Measurements from ENCODE around the gene GDF15. TPM values are rescaled to one million over a fixed set of nuclear protein-coding genes. Genes with fewer than 3 reads are reported as not detected.
"Not testable (repeated sequence)": the region's sequence is repeated elsewhere in the genome, so short reads cannot be mapped to it uniquely, and the experiment has no call there.

GDF15 gene
- polyA plus RNA-seq, 2 donors = 0.24 to 2.8 TPM

- no peak overlapping the region for H3K27ac ChIP-seq (ENCODE audit: low read depth in 2 of 2, low read length in 1 of 2)
- H3K4me3 ChIP-seq (ENCODE audit: low read depth in 1 of 2, low read length in 2 of 2) = no peak overlapping the region
- H3K9me3 ChIP-seq (ENCODE audit: control insufficient read depth in 2 of 2, insufficient read depth in 1 of 2, low read depth in 1 of 2, low read length in 1 of 2) = no peaks in the 10 kb centered on the region
- H3K36me3 ChIP-seq (ENCODE audit: control insufficient read depth in 2 of 2, insufficient read depth in 2 of 2, low read length in 1 of 2) = no peaks in the 10 kb centered on the region
- WGBS, 2 donors = 46 to 58% methylated on average over 8 of the region's 8 CpGs
- no peaks in the 10 kb centered on the region for H3K27me3 ChIP-seq (ENCODE audit: control insufficient read depth in 1 of 2, insufficient read depth in 2 of 2, low read length in 2 of 2)
- H3K4me1 ChIP-seq (ENCODE audit: control insufficient read depth in 2 of 2, insufficient read depth in 2 of 2, low read length in 1 of 2) = no peaks in the 10 kb centered on the region
Observed at GRCh38 chr19:18346091-18346490, 39.9 kb upstream of the GDF15 start.

GRCh38 chr19:18348171-18348570 lies 37.8 kb upstream of the GDF15 start:
- Histone ChIP-seq H3K4me3 (ENCODE audit: low read depth in 1 of 2, low read length in 2 of 2) (no peak overlapping the region), H3K36me3 (ENCODE audit: control insufficient read depth in 2 of 2, insufficient read depth in 2 of 2, low read length in 1 of 2) (no peaks in the 10 kb centered on the region), H3K27ac (ENCODE audit: low read depth in 2 of 2, low read length in 1 of 2) (no peak overlapping the region), H3K27me3 (ENCODE audit: control insufficient read depth in 1 of 2, insufficient read depth in 2 of 2, low read length in 2 of 2) (no peaks in the 10 kb centered on the region), H3K9me3 (ENCODE audit: control insufficient read depth in 2 of 2, insufficient read depth in 1 of 2, low read depth in 1 of 2, low read length in 1 of 2) (no peaks in the 10 kb centered on the region), H3K4me1 (ENCODE audit: control insufficient read depth in 2 of 2, insufficient read depth in 2 of 2, low read length in 1 of 2) (no peaks in the 10 kb centered on the region)
- WGBS, 2 donors = 92 to 94% methylated on average over 17 of the region's 17 CpGs

- not testable (repeated sequence) for H3K36me3 ChIP-seq (ENCODE audit: control insufficient read depth in 2 of 2, insufficient read depth in 2 of 2, low read length in 1 of 2); H3K27me3 ChIP-seq (ENCODE audit: control insufficient read depth in 1 of 2, insufficient read depth in 2 of 2, low read length in 2 of 2); H3K27ac ChIP-seq (ENCODE audit: low read depth in 2 of 2, low read length in 1 of 2); H3K4me3 ChIP-seq (ENCODE audit: low read depth in 1 of 2, low read length in 2 of 2); H3K9me3 ChIP-seq (ENCODE audit: control insufficient read depth in 2 of 2, insufficient read depth in 1 of 2, low read depth in 1 of 2, low read length in 1 of 2); H3K4me1 ChIP-seq (ENCODE audit: control insufficient read depth in 2 of 2, insufficient read depth in 2 of 2, low read length in 1 of 2)
- WGBS, 2 donors = 90% methylated on average over 6 of the region's 6 CpGs
Observed at GRCh38 chr19:18348818-18349339, 37.1 kb upstream of the GDF15 start.

GRCh38 chr19:18349524-18350128 lies 36.3 kb upstream of the GDF15 start:
- 47 to 49% methylated on average over 12 of the region's 12 CpGs for WGBS, 2 donors
- H3K27ac ChIP-seq (ENCODE audit: low read depth in 2 of 2, low read length in 1 of 2) = no peak overlapping the region
- no peaks in the 10 kb centered on the region for H3K36me3 ChIP-seq (ENCODE audit: control insufficient read depth in 2 of 2, insufficient read depth in 2 of 2, low read length in 1 of 2)

GRCh38 chr19:18350490-18350889 lies 35.5 kb upstream of the GDF15 start:
- WGBS, 2 donors = 85 to 88% methylated on average over 9 of the region's 9 CpGs
- Histone ChIP-seq H3K4me3 (ENCODE audit: low read depth in 1 of 2, low read length in 2 of 2) (no peak overlapping the region), H3K9me3 (ENCODE audit: control insufficient read depth in 2 of 2, insufficient read depth in 1 of 2, low read depth in 1 of 2, low read length in 1 of 2) (no peaks in the 10 kb centered on the region), H3K36me3 (ENCODE audit: control insufficient read depth in 2 of 2, insufficient read depth in 2 of 2, low read length in 1 of 2) (no peaks in the 10 kb centered on the region), H3K27me3 (ENCODE audit: control insufficient read depth in 1 of 2, insufficient read depth in 2 of 2, low read length in 2 of 2) (no peaks in the 10 kb centered on the region), H3K4me1 (ENCODE audit: control insufficient read depth in 2 of 2, insufficient read depth in 2 of 2, low read length in 1 of 2) (no peaks in the 10 kb centered on the region), H3K27ac (ENCODE audit: low read depth in 2 of 2, low read length in 1 of 2) (no peak overlapping the region)

More at GRCh38 chr19:18349524-18350128, 36.3 kb upstream of the GDF15 start:
- H3K27me3 ChIP-seq (ENCODE audit: control insufficient read depth in 1 of 2, insufficient read depth in 2 of 2, low read length in 2 of 2) = no peaks in the 10 kb centered on the region
- no peak overlapping the region for H3K4me3 ChIP-seq (ENCODE audit: low read depth in 1 of 2, low read length in 2 of 2)
- no peaks in the 10 kb centered on the region for H3K4me1 ChIP-seq (ENCODE audit: control insufficient read depth in 2 of 2, insufficient read depth in 2 of 2, low read length in 1 of 2)
- no peaks in the 10 kb centered on the region for H3K9me3 ChIP-seq (ENCODE audit: control insufficient read depth in 2 of 2, insufficient read depth in 1 of 2, low read depth in 1 of 2, low read length in 1 of 2)

GRCh38 chr19:18351544-18351943 lies 34.4 kb upstream of the GDF15 start:
- H3K27ac ChIP-seq (ENCODE audit: low read depth in 2 of 2, low read length in 1 of 2) = no peak overlapping the region
- no peaks in the 10 kb centered on the region for H3K4me1 ChIP-seq (ENCODE audit: control insufficient read depth in 2 of 2, insufficient read depth in 2 of 2, low read length in 1 of 2)
- 94% methylated on average over 7 of the region's 7 CpGs for WGBS, 2 donors

GRCh38 chr19:18353378-18354005 lies 32.5 kb upstream of the GDF15 start:
- no peaks in the 10 kb centered on the region for H3K27me3 ChIP-seq (ENCODE audit: control insufficient read depth in 1 of 2, insufficient read depth in 2 of 2, low read length in 2 of 2)
- H3K4me3 ChIP-seq (ENCODE audit: low read depth in 1 of 2, low read length in 2 of 2) = no peak overlapping the region
- WGBS, 2 donors = 91 to 95% methylated on average over 8 of the region's 8 CpGs
- no peaks in the 10 kb centered on the region for H3K4me1 ChIP-seq (ENCODE audit: control insufficient read depth in 2 of 2, insufficient read depth in 2 of 2, low read length in 1 of 2)
- no peak overlapping the region for H3K27ac ChIP-seq (ENCODE audit: low read depth in 2 of 2, low read length in 1 of 2)
- peaks cover 0 to 4% of the 10 kb centered on the region in 2 donors for H3K9me3 ChIP-seq (ENCODE audit: control insufficient read depth in 2 of 2, insufficient read depth in 1 of 2, low read depth in 1 of 2, low read length in 1 of 2)
- H3K36me3 ChIP-seq (ENCODE audit: control insufficient read depth in 2 of 2, insufficient read depth in 2 of 2, low read length in 1 of 2) = peaks cover 2 to 4% of the 10 kb centered on the region in 2 donors

More at GRCh38 chr19:18351544-18351943, 34.4 kb upstream of the GDF15 start:
- Histone ChIP-seq H3K9me3 (ENCODE audit: control insufficient read depth in 2 of 2, insufficient read depth in 1 of 2, low read depth in 1 of 2, low read length in 1 of 2) (no peaks in the 10 kb centered on the region), H3K27me3 (ENCODE audit: control insufficient read depth in 1 of 2, insufficient read depth in 2 of 2, low read length in 2 of 2) (no peaks in the 10 kb centered on the region), H3K36me3 (ENCODE audit: control insufficient read depth in 2 of 2, insufficient read depth in 2 of 2, low read length in 1 of 2) (peaks cover 0 to under 1% of the 10 kb centered on the region in 2 donors), H3K4me3 (ENCODE audit: low read depth in 1 of 2, low read length in 2 of 2) (no peak overlapping the region)

GRCh38 chr19:18354743-18355142 lies 31.2 kb upstream of the GDF15 start:
- not testable (repeated sequence) for H3K4me1 ChIP-seq (ENCODE audit: control insufficient read depth in 2 of 2, insufficient read depth in 2 of 2, low read length in 1 of 2); H3K27ac ChIP-seq (ENCODE audit: low read depth in 2 of 2, low read length in 1 of 2); H3K36me3 ChIP-seq (ENCODE audit: control insufficient read depth in 2 of 2, insufficient read depth in 2 of 2, low read length in 1 of 2); H3K9me3 ChIP-seq (ENCODE audit: control insufficient read depth in 2 of 2, insufficient read depth in 1 of 2, low read depth in 1 of 2, low read length in 1 of 2); H3K4me3 ChIP-seq (ENCODE audit: low read depth in 1 of 2, low read length in 2 of 2); H3K27me3 ChIP-seq (ENCODE audit: control insufficient read depth in 1 of 2, insufficient read depth in 2 of 2, low read length in 2 of 2)
- 96% methylated on average over 6 to 7 of the region's 7 CpGs for WGBS, 2 donors

GRCh38 chr19:18357041-18357440 lies 28.9 kb upstream of the GDF15 start:
- peaks cover 4 to 5% of the 10 kb centered on the region in 2 donors for H3K36me3 ChIP-seq (ENCODE audit: control insufficient read depth in 2 of 2, insufficient read depth in 2 of 2, low read length in 1 of 2)
- 93% methylated on average over 3 of the region's 3 CpGs for WGBS, 2 donors
- no peak overlapping the region for H3K27ac ChIP-seq (ENCODE audit: low read depth in 2 of 2, low read length in 1 of 2)
- H3K27me3 ChIP-seq (ENCODE audit: control insufficient read depth in 1 of 2, insufficient read depth in 2 of 2, low read length in 2 of 2) = no peaks in the 10 kb centered on the region
- no peaks in the 10 kb centered on the region for H3K4me1 ChIP-seq (ENCODE audit: control insufficient read depth in 2 of 2, insufficient read depth in 2 of 2, low read length in 1 of 2)
- H3K9me3 ChIP-seq (ENCODE audit: control insufficient read depth in 2 of 2, insufficient read depth in 1 of 2, low read depth in 1 of 2, low read length in 1 of 2) = peaks cover 0 to 4% of the 10 kb centered on the region in 2 donors
- no peak overlapping the region for H3K4me3 ChIP-seq (ENCODE audit: low read depth in 1 of 2, low read length in 2 of 2)

- WGBS, 2 donors = 94 to 95% methylated on average over 8 of the region's 8 CpGs
- Histone ChIP-seq H3K9me3 (ENCODE audit: control insufficient read depth in 2 of 2, insufficient read depth in 1 of 2, low read depth in 1 of 2, low read length in 1 of 2) (peaks cover 0 to 4% of the 10 kb centered on the region in 2 donors), H3K4me3 (ENCODE audit: low read depth in 1 of 2, low read length in 2 of 2) (no peak overlapping the region), H3K4me1 (ENCODE audit: control insufficient read depth in 2 of 2, insufficient read depth in 2 of 2, low read length in 1 of 2) (peaks cover 0 to 3% of the 10 kb centered on the region in 2 donors), H3K27me3 (ENCODE audit: control insufficient read depth in 1 of 2, insufficient read depth in 2 of 2, low read length in 2 of 2) (no peaks in the 10 kb centered on the region), H3K36me3 (ENCODE audit: control insufficient read depth in 2 of 2, insufficient read depth in 2 of 2, low read length in 1 of 2) (peaks cover 4% of the 10 kb centered on the region in 2 donors), H3K27ac (ENCODE audit: low read depth in 2 of 2, low read length in 1 of 2) (no peak overlapping the region)
Observed at GRCh38 chr19:18361646-18362045, 24.3 kb upstream of the GDF15 start.

Measured in esophagus (tissue), 2 donors.